CD1c-positive myeloid dendritic cell (primary cell): ENCODE measurements around the gene PRIMPOL.
A peak's percentile ranks its signal among the peaks of the same experiment; 100 is the strongest.
"Not testable (repeated sequence)": the region's sequence is repeated elsewhere in the genome, so short reads cannot be mapped to it uniquely, and the experiment has no call there.

Experiments
- DNase-seq: peaks from one replicate; pipeline ENCODE4 v3.0.0-alpha.2; 2016; ENCODE audit errors: extremely low spot score

PRIMPOL gene

GRCh38 chr4:184712322-184712721 is 62.8 kb downstream of the PRIMPOL start:
- no peak for DNase-seq

GRCh38 chr4:184713887-184714286 is 64.3 kb downstream of the PRIMPOL start:
- no peak for DNase-seq

GRCh38 chr4:184715526-184715925 is 66.0 kb downstream of the PRIMPOL start:
- DNase-seq = no peak

- DNase-seq = no peak
Observed at GRCh38 chr4:184719407-184719806, 69.9 kb downstream of the PRIMPOL start.

- no peak for DNase-seq
Observed at GRCh38 chr4:184721254-184721653, 71.7 kb downstream of the PRIMPOL start.

- DNase-seq = no peak
Observed at GRCh38 chr4:184722798-184723197, 73.3 kb downstream of the PRIMPOL start.

GRCh38 chr4:184727430-184727829 is 77.9 kb downstream of the PRIMPOL start:
- peak; percentile 66 for DNase-seq

GRCh38 chr4:184728858-184729257 is 79.3 kb downstream of the PRIMPOL start:
- DNase-seq = no peak

- no peak for DNase-seq
Observed at GRCh38 chr4:184729946-184730345, 80.4 kb downstream of the PRIMPOL start.

- no peak for DNase-seq
Observed at GRCh38 chr4:184731056-184731455, 81.5 kb downstream of the PRIMPOL start.

GRCh38 chr4:184732126-184732525 is 82.6 kb downstream of the PRIMPOL start:
- DNase-seq = no peak

GRCh38 chr4:184733654-184734524 is 84.4 kb downstream of the PRIMPOL start, which contains the start of gene CENPU:
CENPU (minus strand) TSS chr4:184734096; CDS start chr4:184734062, 34 bp downstream.
- DNase-seq = peak; percentile 98

- no peak for DNase-seq
Observed at GRCh38 chr4:184734758-184735157, 85.2 kb downstream of the PRIMPOL start.

- peak; percentile 40 for DNase-seq
Observed at GRCh38 chr4:184739575-184739974, 90.0 kb downstream of the PRIMPOL start.

GRCh38 chr4:184740980-184741391 is 91.4 kb downstream of the PRIMPOL start:
- no peak for DNase-seq

GRCh38 chr4:184741651-184742050 is 92.1 kb downstream of the PRIMPOL start:
- not testable (repeated sequence) for DNase-seq

- DNase-seq = no peak
Observed at GRCh38 chr4:184743650-184744049, 94.1 kb downstream of the PRIMPOL start.

GRCh38 chr4:184744236-184744635 is 94.7 kb downstream of the PRIMPOL start:
- DNase-seq = no peak
